HCT116 (cell line): Measurements from ENCODE around the gene IRGQ. TPM values are rescaled to one million over a fixed set of nuclear protein-coding genes. Genes with fewer than 3 reads are reported as not detected.

Experiments
- ATAC-seq: fragments of 200-7000 bp; cut with Tn5 transposase; 2 replicates; pipeline ENCODE4 v1.9.1; 2020; ENCODE audit warnings: mild to moderate bottlenecking, moderate library complexity
- BruUV-seq: library from RNA; stranded (reverse); fragments of 400-500 nt; replicated peaks from 2 replicates; lab custom pipeline; 2021; lab: Mats Ljungman, UMichigan
- CTCF ChIA-PET: fragments of 300-600 bp; sonication (Branson Sonifier 250); formaldehyde crosslinking; loops from one replicate; lab custom pipeline; 2021; ENCODE audit warnings: antibody characterized with exemption; lab: Charles Lee
- POLR2A ChIA-PET: fragments of 300-600, 350-600 bp; sonication (Branson Sonifier 250); formaldehyde crosslinking; loops from one replicate; lab custom pipeline; 2021; ENCODE audit warnings: antibody characterized with exemption; lab: Charles Lee
- RAD21 ChIA-PET, 2 experiments: fragments of 300-600 bp; sonication (Branson Sonifier 250); formaldehyde crosslinking; loops; one replicate each; lab custom pipeline; 2023; ENCODE audit warnings: low total read pairs in 2 of 2; ENCODE audit not compliant: uncharacterized antibody in 2 of 2, unreplicated experiment in 2 of 2, low non-redundant PET in 1 of 2; lab: Charles Lee
- DNase-seq: peaks from one replicate; pipeline ENCODE4 v3.0.0-alpha.2; 2010; ENCODE audit warnings: low read depth, low spot score
- H2AFZ ChIP-seq: fragments of 200-600 bp; shearing (Covaris generic), sonication (generic); 2 replicates; pipeline ENCODE4 v1.6.1; 2017; ENCODE audit warnings: low read depth, mixed run types, mixed read lengths, antibody characterized with exemption, low read length; ENCODE audit not compliant: poor library complexity, severe bottlenecking
- H3K27ac ChIP-seq: 2 replicates; pipeline ENCODE4 v1.5.1; 2012; ENCODE audit warnings: low read depth, low read length
- H3K27me3 ChIP-seq: fragments of 200-600 bp; sonication (generic); 2 replicates; pipeline ENCODE4 v1.6.1; 2016; ENCODE audit warnings: mixed run types, low read length, mixed read lengths; ENCODE audit not compliant: insufficient read depth
- H3K36me3 ChIP-seq, 2 experiments: fragments of 200-500 bp in 1 of 2; fragments of 200-600 bp in 1 of 2; sonication (Bioruptor generic) in 1 of 2; sonication (generic) in 1 of 2; 2 replicates each; pipeline versions ENCODE4 v1.5.1 to v1.6.1; 2014 to 2016; ENCODE audit warnings: low read length in 2 of 2, inconsistent platforms in 1 of 2, mixed read lengths in 1 of 2, mixed run types in 1 of 2; ENCODE audit not compliant: insufficient read depth in 2 of 2, control insufficient read depth in 1 of 2
- H3K4me1 ChIP-seq, 2 experiments: fragments of 200-600 bp in 1 of 2; sonication (generic) in 1 of 2; 2 replicates each; pipeline versions ENCODE4 v1.5.1 to v1.6.1; 2012 to 2017; ENCODE audit warnings: low read length in 2 of 2, inconsistent platforms in 1 of 2, mild to moderate bottlenecking in 1 of 2, mixed read lengths in 1 of 2, mixed run types in 1 of 2, moderate library complexity in 1 of 2; ENCODE audit not compliant: insufficient read depth in 2 of 2, control insufficient read depth in 1 of 2
- H3K4me2 ChIP-seq: fragments of 200-600 bp; sonication (generic); 2 replicates; pipeline ENCODE4 v1.6.1; 2017; ENCODE audit warnings: mixed run types, low read length, mixed read lengths
- H3K4me3 ChIP-seq, 2 experiments: fragments of 200-600 bp in 1 of 2; sonication (generic) in 1 of 2; replicated peaks in 1 of 2; 2 replicates each; pipeline ENCODE4 v1.5.1; 2011 to 2016; ENCODE audit warnings: low read length in 2 of 2, control low read depth in 1 of 2, low read depth in 1 of 2, mild to moderate bottlenecking in 1 of 2, mixed read lengths in 1 of 2, mixed run types in 1 of 2
- H3K79me2 ChIP-seq: fragments of 200-600 bp; sonication (generic); 2 replicates; pipeline ENCODE4 v1.6.1; 2017; ENCODE audit warnings: mild to moderate bottlenecking, mixed run types, low read length, moderate library complexity, mixed read lengths; ENCODE audit not compliant: insufficient read depth
- H3K9ac ChIP-seq: fragments of 200-600 bp; sonication (generic); 2 replicates; pipeline ENCODE4 v1.6.1; 2016; ENCODE audit warnings: low read length, mixed read lengths
- H3K9me2 ChIP-seq: fragments of 200-600 bp; sonication (generic), shearing (Covaris generic); 2 replicates; pipeline ENCODE4 v1.6.1; 2017; ENCODE audit warnings: mixed run types, mild to moderate bottlenecking, moderate library complexity; ENCODE audit not compliant: insufficient read depth
- H3K9me3 ChIP-seq, 2 experiments: fragments of 200-500 bp in 1 of 2; fragments of 200-600 bp in 1 of 2; sonication (Bioruptor generic) in 1 of 2; sonication (generic) in 1 of 2; 2 replicates each; pipeline ENCODE4 v1.6.1; 2014 to 2017; ENCODE audit warnings: low read length in 2 of 2, mixed read lengths in 2 of 2, inconsistent platforms in 1 of 2, low read depth in 1 of 2, mild to moderate bottlenecking in 1 of 2, mixed run types in 1 of 2, moderate library complexity in 1 of 2; ENCODE audit not compliant: control insufficient read depth in 1 of 2, insufficient read depth in 1 of 2
- H4K20me1 ChIP-seq: fragments of 200-600 bp; sonication (generic), shearing (Covaris generic); 2 replicates; pipeline ENCODE4 v1.6.1; 2017; ENCODE audit warnings: mixed run types, mild to moderate bottlenecking, moderate library complexity; ENCODE audit not compliant: insufficient read depth
- EGR1 ChIP-seq: IDR thresholded peaks from 2 replicates; pipeline ENCODE4 v1.6.1; 2012; ENCODE audit warnings: low read depth
- ELF1 ChIP-seq: IDR thresholded peaks from 2 replicates; pipeline ENCODE4 v1.6.1; 2012; ENCODE audit warnings: low read depth, borderline replicate concordance
- EZH2 ChIP-seq: fragments of 200-600 bp; sonication (generic); IDR thresholded peaks from 2 replicates; pipeline ENCODE4 v1.6.1; 2017; ENCODE audit warnings: antibody characterized with exemption, mixed run types
- FOSL1 ChIP-seq: IDR thresholded peaks from 2 replicates; pipeline ENCODE4 v1.6.1; 2012; ENCODE audit warnings: low read depth
- JUND ChIP-seq: IDR thresholded peaks from 2 replicates; pipeline ENCODE4 v1.6.1; 2012
- POLR2A ChIP-seq: IDR thresholded peaks from 2 replicates; pipeline ENCODE4 v1.7.0; 2011; ENCODE audit warnings: borderline replicate concordance; ENCODE audit not compliant: insufficient read depth, insufficient read length; ENCODE audit errors: extremely low read depth
- POLR2AphosphoS5 ChIP-seq: IDR thresholded peaks from 2 replicates; pipeline ENCODE4 v1.6.1; 2011; ENCODE audit warnings: mild to moderate bottlenecking, low read depth, low read length, moderate library complexity
- RAD21 ChIP-seq: IDR thresholded peaks from 2 replicates; pipeline ENCODE4 v1.6.1; 2012; ENCODE audit warnings: low read depth, mild to moderate bottlenecking
- SIN3A ChIP-seq: IDR thresholded peaks from 2 replicates; pipeline ENCODE4 v1.6.1; 2012; ENCODE audit warnings: low read depth
- SRF ChIP-seq: IDR thresholded peaks from 2 replicates; pipeline ENCODE4 v1.6.1; 2012; ENCODE audit warnings: low read depth
- TCF7L2 ChIP-seq: IDR thresholded peaks from 2 replicates; pipeline ENCODE4 v1.7.0; 2011; ENCODE audit warnings: borderline replicate concordance, inconsistent platforms; ENCODE audit not compliant: insufficient read depth, insufficient read length; ENCODE audit errors: extremely low read depth
- YY1 ChIP-seq: IDR thresholded peaks from 2 replicates; pipeline ENCODE4 v1.6.1; 2011; ENCODE audit warnings: low read length, low read depth, moderate library complexity, mild to moderate bottlenecking; ENCODE audit not compliant: insufficient replicate concordance; ENCODE audit errors: extremely low read depth
- ZFX ChIP-seq: fragments of 450-650 bp; IDR thresholded peaks from 2 replicates; pipeline ENCODE4 v1.6.1; 2017
- intact Hi-C: fragments of 100-400 bp; cut with micrococcal nuclease; formaldehyde crosslinking; loops from 2 replicates; pipeline ENCODE4 v1.10.0; 2022
- total RNA-seq: library from RNA; stranded (reverse); gene quantifications from one replicate; pipeline ENCODE4 v1.2.1, GENCODE V29; 2021; ENCODE audit not compliant: unreplicated experiment
- TF ChIP-seq, protein P1 (sequence below): IDR thresholded peaks from 2 replicates; pipeline ENCODE4 v1.6.1; 2012; ENCODE audit warnings: low read depth
- TF ChIP-seq, protein P2 (sequence below): IDR thresholded peaks from 2 replicates; pipeline ENCODE4 v1.6.1; 2011; ENCODE audit warnings: mild to moderate bottlenecking, low read length, moderate library complexity; ENCODE audit not compliant: insufficient replicate concordance; ENCODE audit errors: extremely low read depth
- TF ChIP-seq, protein P3 (sequence below): IDR thresholded peaks from 2 replicates; pipeline ENCODE4 v1.6.1; 2012

IRGQ gene
- total RNA-seq, 1 experiment from 2014 or later: 14.6 TPM

DNA sequence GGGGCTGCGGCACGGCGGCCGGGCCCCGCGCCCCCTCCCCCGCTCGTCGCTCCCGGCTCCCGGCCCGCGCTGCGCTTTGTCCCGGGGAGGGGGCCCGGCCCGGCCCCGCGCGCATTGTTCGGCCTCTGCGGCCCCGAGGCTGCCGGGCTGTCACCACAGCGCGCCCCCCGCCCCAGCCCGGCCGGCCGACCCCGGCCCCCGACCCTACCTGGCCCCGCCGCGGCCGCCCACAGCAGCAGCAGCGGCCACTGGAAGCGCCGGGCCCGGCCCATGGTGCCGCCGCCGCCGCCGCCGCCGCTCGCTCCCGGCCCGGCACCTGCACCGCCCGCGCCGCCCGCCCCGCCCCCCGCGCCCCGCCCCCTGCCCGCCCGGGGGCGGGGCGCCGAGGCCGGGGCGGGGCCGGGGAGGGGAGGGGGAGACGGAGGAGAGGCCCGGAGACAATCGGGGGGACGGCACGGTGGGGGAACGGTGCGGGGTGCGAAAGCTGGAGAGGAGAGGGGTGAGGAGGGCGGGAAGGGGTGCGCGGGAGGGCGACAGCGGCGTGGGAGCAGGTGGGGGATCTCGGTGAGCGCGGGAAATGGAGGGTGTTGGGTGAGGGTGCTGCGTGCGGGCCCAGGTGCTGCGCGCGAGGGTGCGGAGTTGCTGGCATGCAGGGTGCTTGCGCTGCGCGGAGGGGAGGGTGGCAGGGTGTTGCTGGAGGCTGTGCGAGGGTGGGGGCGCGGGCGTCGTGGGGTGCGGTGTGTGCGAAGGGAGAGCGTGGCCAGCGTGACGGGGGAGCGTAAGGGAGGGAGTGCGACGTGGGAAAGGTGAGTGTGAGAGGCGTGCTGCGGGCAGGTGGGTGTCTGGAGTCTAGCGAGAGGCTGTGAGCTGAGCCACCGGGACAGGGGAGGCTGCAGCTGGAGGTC, 43.8 kb upstream of the IRGQ start, which contains the start of gene CADM4:
Gene CADM4 (minus strand): TSS at position 332 of the 905 bp plus-strand sequence. CDS start 60 bp downstream, at position 272.
- peaks cover 14 to 34% of the 10 kb centered on the region in 2 experiments for H3K4me1 ChIP-seq

More for the DNA sequence above, 43.8 kb upstream of the IRGQ start, which contains the start of gene CADM4:
- TF ChIP-seq SRF (no peak), TCF7L2 (no peak), RAD21 (no peak), EZH2 (no peak), POLR2AphosphoS5 (no peak), ZFX (0 out of 2 replicates have a peak, but pooled peaks have one; percentile 34), POLR2A (no peak), SIN3A (no peak), FOSL1 (no peak), ELF1 (no peak), JUND (no peak), YY1 (no peak), EGR1 (no peak)
- TF ChIP-seq, protein P1, sequence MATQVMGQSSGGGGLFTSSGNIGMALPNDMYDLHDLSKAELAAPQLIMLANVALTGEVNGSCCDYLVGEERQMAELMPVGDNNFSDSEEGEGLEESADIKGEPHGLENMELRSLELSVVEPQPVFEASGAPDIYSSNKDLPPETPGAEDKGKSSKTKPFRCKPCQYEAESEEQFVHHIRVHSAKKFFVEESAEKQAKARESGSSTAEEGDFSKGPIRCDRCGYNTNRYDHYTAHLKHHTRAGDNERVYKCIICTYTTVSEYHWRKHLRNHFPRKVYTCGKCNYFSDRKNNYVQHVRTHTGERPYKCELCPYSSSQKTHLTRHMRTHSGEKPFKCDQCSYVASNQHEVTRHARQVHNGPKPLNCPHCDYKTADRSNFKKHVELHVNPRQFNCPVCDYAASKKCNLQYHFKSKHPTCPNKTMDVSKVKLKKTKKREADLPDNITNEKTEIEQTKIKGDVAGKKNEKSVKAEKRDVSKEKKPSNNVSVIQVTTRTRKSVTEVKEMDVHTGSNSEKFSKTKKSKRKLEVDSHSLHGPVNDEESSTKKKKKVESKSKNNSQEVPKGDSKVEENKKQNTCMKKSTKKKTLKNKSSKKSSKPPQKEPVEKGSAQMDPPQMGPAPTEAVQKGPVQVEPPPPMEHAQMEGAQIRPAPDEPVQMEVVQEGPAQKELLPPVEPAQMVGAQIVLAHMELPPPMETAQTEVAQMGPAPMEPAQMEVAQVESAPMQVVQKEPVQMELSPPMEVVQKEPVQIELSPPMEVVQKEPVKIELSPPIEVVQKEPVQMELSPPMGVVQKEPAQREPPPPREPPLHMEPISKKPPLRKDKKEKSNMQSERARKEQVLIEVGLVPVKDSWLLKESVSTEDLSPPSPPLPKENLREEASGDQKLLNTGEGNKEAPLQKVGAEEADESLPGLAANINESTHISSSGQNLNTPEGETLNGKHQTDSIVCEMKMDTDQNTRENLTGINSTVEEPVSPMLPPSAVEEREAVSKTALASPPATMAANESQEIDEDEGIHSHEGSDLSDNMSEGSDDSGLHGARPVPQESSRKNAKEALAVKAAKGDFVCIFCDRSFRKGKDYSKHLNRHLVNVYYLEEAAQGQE: no peak
- TF ChIP-seq, protein P2, sequence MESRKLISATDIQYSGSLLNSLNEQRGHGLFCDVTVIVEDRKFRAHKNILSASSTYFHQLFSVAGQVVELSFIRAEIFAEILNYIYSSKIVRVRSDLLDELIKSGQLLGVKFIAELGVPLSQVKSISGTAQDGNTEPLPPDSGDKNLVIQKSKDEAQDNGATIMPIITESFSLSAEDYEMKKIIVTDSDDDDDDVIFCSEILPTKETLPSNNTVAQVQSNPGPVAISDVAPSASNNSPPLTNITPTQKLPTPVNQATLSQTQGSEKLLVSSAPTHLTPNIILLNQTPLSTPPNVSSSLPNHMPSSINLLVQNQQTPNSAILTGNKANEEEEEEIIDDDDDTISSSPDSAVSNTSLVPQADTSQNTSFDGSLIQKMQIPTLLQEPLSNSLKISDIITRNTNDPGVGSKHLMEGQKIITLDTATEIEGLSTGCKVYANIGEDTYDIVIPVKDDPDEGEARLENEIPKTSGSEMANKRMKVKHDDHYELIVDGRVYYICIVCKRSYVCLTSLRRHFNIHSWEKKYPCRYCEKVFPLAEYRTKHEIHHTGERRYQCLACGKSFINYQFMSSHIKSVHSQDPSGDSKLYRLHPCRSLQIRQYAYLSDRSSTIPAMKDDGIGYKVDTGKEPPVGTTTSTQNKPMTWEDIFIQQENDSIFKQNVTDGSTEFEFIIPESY: no peak
- TF ChIP-seq, protein P3, sequence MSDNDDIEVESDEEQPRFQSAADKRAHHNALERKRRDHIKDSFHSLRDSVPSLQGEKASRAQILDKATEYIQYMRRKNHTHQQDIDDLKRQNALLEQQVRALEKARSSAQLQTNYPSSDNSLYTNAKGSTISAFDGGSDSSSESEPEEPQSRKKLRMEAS: peak; percentile 42; the same call in 1 of the 2 replicates
- no peaks in the 10 kb centered on the region for H3K9me2 ChIP-seq
- no peaks in the 10 kb centered on the region for H4K20me1 ChIP-seq
- H3K4me2 ChIP-seq: peak within 1 kb of the TSS; percentile 84
- no peaks in the 10 kb centered on the region for H3K79me2 ChIP-seq
- H3K9me3 ChIP-seq: no peaks in the 10 kb centered on the region
- H3K36me3 ChIP-seq: no peaks in the 10 kb centered on the region
- peak within 1 kb of the TSS; percentile 53 for H3K9ac ChIP-seq
- intact Hi-C loops: no loop called here
- CTCF ChIA-PET: no interaction called here
- POLR2A ChIA-PET: no interaction called here
- peak within 1 kb of the TSS; percentile 40; the same call in 1 of the 2 replicates for H3K27ac ChIP-seq
- peaks cover 7% of the 10 kb centered on the region; the same call in 1 of the 2 replicates for H3K27me3 ChIP-seq
- BruUV-seq: no TSS peak
- DNase-seq (no peak), ATAC-seq (peak; percentile 84)
- RAD21 ChIA-PET: no interaction called here
- no peak within 1 kb of the TSS for H2AFZ ChIP-seq
- H3K4me3 ChIP-seq: peak within 1 kb of the TSS; percentile 49 to 62
